B cell (primary cell): Measurements from ENCODE around the gene LANCL2.

ENCODE experiments used
- EZH2 ChIP-seq: IDR thresholded peaks from 2 replicates; pipeline ENCODE4 v1.6.1; 2012; ENCODE audit warnings: borderline replicate concordance, low read depth, mild to moderate bottlenecking, moderate library complexity, low read length; ENCODE audit not compliant: insufficient read depth, poor library complexity, severe bottlenecking
- TF ChIP-seq, protein P1 (sequence below): fragments of 200-600 bp; IDR thresholded peaks from one replicate; pipeline ENCODE4 v1.8.0; 2022; ENCODE audit warnings: antibody characterized with exemption, mild to moderate bottlenecking

DNA sequence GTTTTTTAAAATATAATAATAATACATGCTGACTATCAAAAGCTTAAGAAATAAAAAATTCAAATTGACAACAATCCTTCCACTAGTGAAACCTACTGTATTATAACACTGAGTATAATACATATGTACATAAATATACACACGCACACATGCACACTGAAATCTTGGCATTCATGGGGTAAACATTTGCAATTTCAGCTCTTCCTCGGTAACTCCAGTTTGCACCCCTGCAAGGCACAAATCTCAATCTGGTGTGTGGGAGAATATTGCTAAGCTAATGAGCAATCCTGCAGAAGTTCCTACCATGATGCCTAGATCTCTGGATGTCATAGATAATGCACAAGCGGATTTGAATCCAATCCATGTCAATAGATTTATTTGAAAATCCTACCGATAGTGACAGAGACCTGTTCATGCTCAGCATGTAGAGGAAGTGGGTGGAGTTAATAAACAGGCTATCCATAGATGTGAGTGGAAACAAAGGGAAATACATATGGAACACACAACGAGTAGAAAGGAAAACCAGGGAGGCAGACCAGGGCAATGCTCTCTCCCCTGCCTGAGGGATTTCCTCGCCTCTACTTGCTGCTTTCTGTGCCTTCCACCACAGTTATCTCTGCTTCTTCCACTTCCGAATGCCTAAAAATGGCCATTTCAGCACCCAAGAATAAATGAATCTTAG is 38.1 kb upstream of the LANCL2 start:
- no peak for TF ChIP-seq EZH2
- TF ChIP-seq, protein P1, sequence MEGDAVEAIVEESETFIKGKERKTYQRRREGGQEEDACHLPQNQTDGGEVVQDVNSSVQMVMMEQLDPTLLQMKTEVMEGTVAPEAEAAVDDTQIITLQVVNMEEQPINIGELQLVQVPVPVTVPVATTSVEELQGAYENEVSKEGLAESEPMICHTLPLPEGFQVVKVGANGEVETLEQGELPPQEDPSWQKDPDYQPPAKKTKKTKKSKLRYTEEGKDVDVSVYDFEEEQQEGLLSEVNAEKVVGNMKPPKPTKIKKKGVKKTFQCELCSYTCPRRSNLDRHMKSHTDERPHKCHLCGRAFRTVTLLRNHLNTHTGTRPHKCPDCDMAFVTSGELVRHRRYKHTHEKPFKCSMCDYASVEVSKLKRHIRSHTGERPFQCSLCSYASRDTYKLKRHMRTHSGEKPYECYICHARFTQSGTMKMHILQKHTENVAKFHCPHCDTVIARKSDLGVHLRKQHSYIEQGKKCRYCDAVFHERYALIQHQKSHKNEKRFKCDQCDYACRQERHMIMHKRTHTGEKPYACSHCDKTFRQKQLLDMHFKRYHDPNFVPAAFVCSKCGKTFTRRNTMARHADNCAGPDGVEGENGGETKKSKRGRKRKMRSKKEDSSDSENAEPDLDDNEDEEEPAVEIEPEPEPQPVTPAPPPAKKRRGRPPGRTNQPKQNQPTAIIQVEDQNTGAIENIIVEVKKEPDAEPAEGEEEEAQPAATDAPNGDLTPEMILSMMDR: no peak
